H1 (cell line): ENCODE measurements around the gene ASF1B. TPM values are rescaled to one million over a fixed set of nuclear protein-coding genes. Genes with fewer than 3 reads are reported as not detected.

ENCODE experiments used
- CTCF ChIA-PET: fragments of 300-600 bp; sonication (Branson Sonifier 250); formaldehyde crosslinking; loops from one replicate; lab custom pipeline; 2021; ENCODE audit not compliant: partially characterized antibody; lab: Charles Lee
- POLR2A ChIA-PET: fragments of 300-600 bp; sonication (Branson Sonifier 250); formaldehyde crosslinking; loops from one replicate; lab custom pipeline; 2021; ENCODE audit warnings: inconsistent platforms; ENCODE audit not compliant: partially characterized antibody; lab: Charles Lee
- DNase-seq, 2 experiments: peaks; one replicate each; pipeline versions ENCODE4 v3.0.0 to v3.0.0-alpha.2; 2010 to 2022; ENCODE audit warnings: low spot score in 2 of 2, low read depth in 1 of 2, mixed read lengths in 1 of 2
- FAIRE-seq: peaks from 2 replicates; lab custom pipeline; 2011; peaks lifted over from hg19 to GRCh38; lab: Jason Lieb, UNC
- H2AFZ ChIP-seq: 2 replicates; pipeline ENCODE4 v1.8.1; 2012; ENCODE audit warnings: low read length, inconsistent platforms
- H2AK5ac ChIP-seq: 2 replicates; pipeline ENCODE4 v1.6.1; 2013; ENCODE audit warnings: low read depth, low read length
- H2BK120ac ChIP-seq: replicated peaks from 2 replicates; pipeline ENCODE3; 2013; ENCODE audit warnings: low read depth, low read length, inconsistent platforms
- H2BK12ac ChIP-seq: 2 replicates; pipeline ENCODE4 v1.6.1; 2013; ENCODE audit warnings: low read depth, low read length
- H2BK15ac ChIP-seq: 2 replicates; pipeline ENCODE4 v1.6.1; 2013; ENCODE audit warnings: low read length
- H2BK20ac ChIP-seq: 2 replicates; pipeline ENCODE4 v1.6.1; 2013; ENCODE audit warnings: low read length
- H2BK5ac ChIP-seq: 2 replicates; pipeline ENCODE4 v1.6.1; 2013; ENCODE audit warnings: low read depth, low read length
- H3K14ac ChIP-seq: 2 replicates; pipeline ENCODE4 v1.6.1; 2013; ENCODE audit warnings: inconsistent platforms; ENCODE audit not compliant: insufficient read length
- H3K18ac ChIP-seq: 2 replicates; pipeline ENCODE4 v1.6.1; 2013; ENCODE audit warnings: low read length; ENCODE audit errors: extremely low read depth
- H3K23ac ChIP-seq: 2 replicates; pipeline ENCODE4 v1.6.1; 2013; ENCODE audit warnings: inconsistent platforms; ENCODE audit not compliant: insufficient read length
- H3K23me2 ChIP-seq: 2 replicates; pipeline ENCODE4 v1.6.1; 2013; ENCODE audit warnings: low read depth, low read length
- H3K27ac ChIP-seq: 2 replicates; pipeline ENCODE4 v1.6.1; 2011; ENCODE audit warnings: low read depth, low read length, inconsistent platforms
- H3K27me3 ChIP-seq, 4 experiments: replicated peaks in 1 of 4; 1 replicate in 1 of 4; 2 replicates in 3 of 4; pipeline versions ENCODE4 v1.6.1 to v1.8.1; 2011 to 2013; ENCODE audit warnings: low read length in 3 of 4, mild to moderate bottlenecking in 3 of 4, inconsistent platforms in 2 of 4, mixed read lengths in 2 of 4, moderate library complexity in 1 of 4; ENCODE audit not compliant: control insufficient read depth in 3 of 4, insufficient read depth in 3 of 4; ENCODE audit errors: extremely low read depth in 1 of 4
- H3K36me3 ChIP-seq, 4 experiments: 2 replicates each; pipeline versions ENCODE4 v1.6.1 to v1.8.1; 2011 to 2013; ENCODE audit warnings: mild to moderate bottlenecking in 4 of 4, low read length in 3 of 4, moderate library complexity in 2 of 4, control low read depth in 1 of 4, inconsistent platforms in 1 of 4; ENCODE audit not compliant: insufficient read depth in 4 of 4, control insufficient read depth in 2 of 4
- H3K4ac ChIP-seq: replicated peaks from 2 replicates; pipeline ENCODE3; 2013; ENCODE audit warnings: low read length, low read depth, mixed read lengths, inconsistent platforms; ENCODE audit not compliant: insufficient read length
- H3K4me1 ChIP-seq, 4 experiments: replicated peaks in 1 of 4; 1 replicate in 1 of 4; 2 replicates in 3 of 4; pipeline versions ENCODE4 v1.6.1 to v1.8.1; 2011 to 2013; ENCODE audit warnings: low read length in 3 of 4, inconsistent platforms in 2 of 4, mixed read lengths in 1 of 4; ENCODE audit not compliant: insufficient read depth in 4 of 4, control insufficient read depth in 3 of 4
- H3K4me2 ChIP-seq, 2 experiments: 2 replicates each; pipeline versions ENCODE4 v1.6.1 to v1.8.1; 2011 to 2013; ENCODE audit warnings: low read depth in 2 of 2, low read length in 2 of 2, control low read depth in 1 of 2, inconsistent platforms in 1 of 2, mild to moderate bottlenecking in 1 of 2; ENCODE audit not compliant: insufficient read depth in 1 of 2
- H3K4me3 ChIP-seq, 4 experiments: fragments of 200-600, 300-600 bp in 1 of 4; sonication (generic), shearing (Covaris generic), sonication (Bioruptor Twin) in 1 of 4; 2 replicates each; pipeline versions ENCODE4 v1.5.1 to v1.8.1; 2011 to 2016; ENCODE audit warnings: low read length in 4 of 4, low read depth in 3 of 4, control low read depth in 2 of 4, inconsistent platforms in 2 of 4, mild to moderate bottlenecking in 2 of 4, mixed read lengths in 1 of 4, moderate library complexity in 1 of 4; ENCODE audit not compliant: insufficient read depth in 2 of 4; ENCODE audit errors: extremely low read depth in 1 of 4
- H3K56ac ChIP-seq: replicated peaks from 2 replicates; pipeline ENCODE3; 2013; ENCODE audit warnings: low read depth, mild to moderate bottlenecking, mixed read lengths, low read length, inconsistent platforms; ENCODE audit not compliant: insufficient read length
- H3K79me1 ChIP-seq: 2 replicates; pipeline ENCODE4 v1.6.1; 2013; ENCODE audit warnings: low read depth, low read length, control low read depth
- H3K79me2 ChIP-seq, 2 experiments: 2 replicates each; pipeline versions ENCODE4 v1.6.1 to v1.8.1; 2012 to 2013; ENCODE audit warnings: low read length in 2 of 2, mild to moderate bottlenecking in 2 of 2, inconsistent platforms in 1 of 2; ENCODE audit not compliant: insufficient read depth in 2 of 2, control insufficient read depth in 1 of 2
- H3K9ac ChIP-seq, 4 experiments: replicated peaks in 1 of 4; 1 replicate in 1 of 4; 2 replicates in 3 of 4; pipeline versions ENCODE4 v1.6.1 to v1.8.1; 2011 to 2013; ENCODE audit warnings: low read depth in 3 of 4, low read length in 3 of 4, control low read depth in 2 of 4, mild to moderate bottlenecking in 2 of 4, moderate library complexity in 2 of 4, inconsistent platforms in 1 of 4; ENCODE audit errors: extremely low read depth in 1 of 4
- H3K9me3 ChIP-seq, 2 experiments: 2 replicates each; pipeline versions ENCODE4 v1.6.1 to v1.8.1; 2012 to 2013; ENCODE audit warnings: mild to moderate bottlenecking in 2 of 2, moderate library complexity in 2 of 2, control low read depth in 1 of 2, inconsistent platforms in 1 of 2, low read depth in 1 of 2, low read length in 1 of 2, mixed read lengths in 1 of 2; ENCODE audit not compliant: insufficient read depth in 2 of 2
- H4K20me1 ChIP-seq, 2 experiments: replicated peaks in 1 of 2; 2 replicates each; pipeline versions ENCODE3 to v1.8.1; 2011 to 2013; ENCODE audit warnings: inconsistent platforms in 2 of 2, low read length in 2 of 2, mild to moderate bottlenecking in 1 of 2; ENCODE audit not compliant: insufficient read depth in 2 of 2, control insufficient read depth in 1 of 2
- H4K5ac ChIP-seq: 2 replicates; pipeline ENCODE4 v1.6.1; 2013; ENCODE audit warnings: low read length, low read depth, mixed read lengths, inconsistent platforms; ENCODE audit not compliant: insufficient read length
- H4K8ac ChIP-seq: 2 replicates; pipeline ENCODE4 v1.8.0; 2013; ENCODE audit warnings: mild to moderate bottlenecking, moderate library complexity, low read length, inconsistent platforms; ENCODE audit not compliant: insufficient read depth; ENCODE audit errors: extremely low read depth
- H4K91ac ChIP-seq: replicated peaks from 2 replicates; pipeline ENCODE3; 2013; ENCODE audit warnings: low read length, mixed read lengths, inconsistent platforms; ENCODE audit not compliant: insufficient read length
- ATF2 ChIP-seq: IDR thresholded peaks from 2 replicates; pipeline ENCODE4 v1.6.1; 2012; ENCODE audit warnings: low read length, inconsistent platforms
- MAFK ChIP-seq: IDR thresholded peaks from 2 replicates; pipeline ENCODE4 v1.6.1; 2012; ENCODE audit warnings: low read depth, mild to moderate bottlenecking, improper control_type of control experiment, low read length
- POLR2AphosphoS5 ChIP-seq: IDR thresholded peaks from 2 replicates; pipeline ENCODE4 v1.6.1; 2011; ENCODE audit warnings: low read depth, low read length
- RNF2 ChIP-seq: fragments of 200-900, 300-1000 bp; sonication (generic); IDR thresholded peaks from 2 replicates; pipeline ENCODE4 v1.7.1; 2016; ENCODE audit warnings: borderline replicate concordance, low read depth, mild to moderate bottlenecking, antibody characterized with exemption, low read length; ENCODE audit not compliant: poor library complexity, severe bottlenecking; ENCODE audit errors: missing control alignments
- SAP30 ChIP-seq: fragments of 300-600 bp; sonication (generic); IDR thresholded peaks from 2 replicates; pipeline ENCODE4 v1.7.1; 2012; ENCODE audit warnings: low read length, moderate library complexity, mild to moderate bottlenecking, inconsistent platforms; ENCODE audit not compliant: insufficient read depth, insufficient replicate concordance
- USF2 ChIP-seq: IDR thresholded peaks from 2 replicates; pipeline ENCODE4 v1.6.1; 2011; ENCODE audit warnings: low read length, improper control_type of control experiment
- WGBS, 2 experiments: shearing (Covaris generic) in 1 of 2; methylation state at CpG; one replicate each; pipeline versions ENCODE4 v1.1.6 to v1.1.7; 2013 to 2015; ENCODE audit warnings: low lambda C conversion rate in 2 of 2, mixed read lengths in 2 of 2, inconsistent platforms in 1 of 2, low coverage in 1 of 2, missing lambda C conversion rate in 1 of 2; ENCODE audit not compliant: insufficient replicate concordance in 2 of 2, insufficient coverage in 1 of 2, insufficient read length in 1 of 2; ENCODE audit errors: extremely low coverage in 1 of 2, missing lambda C conversion rate in 1 of 2; 5-methylcytosine and 5-hydroxymethylcytosine counted together
- polyA plus RNA-seq, 7 experiments: library from polyadenylated mRNA; depleted of rRNA in 3 of 7; stranded (reverse) in 5 of 7; unstranded in 2 of 7; fragments of >200 nt in 5 of 7; fragments of 200-250 nt in 2 of 7; gene quantifications; 1 replicate in 5 of 7; 2 replicates in 1 of 7; 4 replicates in 1 of 7; pipeline versions ENCODE4 v1.2.1 to v1.2.3, GENCODE V29; 2011 to 2013; ENCODE audit warnings: missing spikeins in 2 of 7, mixed read lengths in 2 of 7
- total RNA-seq: library from RNA; stranded (reverse); fragmentation: NEBNext Ultra II Directional; extraction: Animal tissue kit (Norgen Biotek cat#: 25700); gene quantifications from 2 replicates; pipeline ENCODE4 v1.2.1, GENCODE V29; 2021

The ASF1B gene
- total and polyA plus RNA-seq, 2 of the 8 experiments (the other 6 are each of a cell fraction or from before 2014, with no cell fraction given), result 32.6 to 59.2 TPM

DNA sequence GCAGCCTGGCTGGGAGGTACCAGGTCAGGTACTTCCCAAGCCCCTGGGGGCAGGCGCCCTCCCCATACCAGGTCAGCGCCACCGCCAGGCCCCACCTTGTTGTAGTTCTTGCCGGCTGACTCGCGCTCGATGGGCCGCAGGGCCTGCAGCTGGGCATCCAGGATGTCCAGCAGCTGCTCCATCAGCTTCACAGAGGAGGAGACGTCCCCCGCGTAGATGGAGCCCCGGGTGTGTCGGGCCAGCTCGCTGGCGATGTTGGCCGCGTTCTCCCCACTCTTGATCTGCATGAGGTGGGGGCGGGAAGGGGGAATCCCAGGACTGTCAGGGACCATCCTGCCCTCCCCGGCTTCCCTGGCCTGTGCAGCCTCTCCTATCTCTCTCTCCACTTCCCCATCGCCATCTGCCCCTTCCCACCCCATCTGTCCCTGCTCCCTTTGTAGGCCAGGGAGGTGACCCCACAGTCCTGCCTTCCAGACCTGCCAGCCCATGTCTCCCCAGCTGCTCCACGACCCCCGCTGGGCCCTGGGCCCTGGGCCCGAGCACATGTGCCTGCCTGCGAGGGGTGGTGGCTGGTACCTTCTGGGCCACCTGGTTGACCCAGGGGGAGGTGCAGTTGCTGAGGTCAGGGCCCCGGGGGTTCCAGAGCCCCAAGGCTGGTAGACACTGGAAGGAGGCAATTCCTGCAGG, 23.8 kb upstream of the ASF1B start:
- Histone ChIP-seq H2BK5ac (no peak overlapping the region), H3K9me3 (no peaks in the 10 kb centered on the region), H3K56ac (no peak overlapping the region), H3K18ac (no peak overlapping the region), H2BK12ac (no peak overlapping the region), H3K14ac (no peak overlapping the region), H3K4me1 (peaks cover 0 to 5% (median 3%) of the 10 kb centered on the region in 4 experiments; a peak in 4 of 7 replicates), H2AK5ac (no peak overlapping the region), H4K8ac (no peak overlapping the region), H2BK120ac (no peak overlapping the region), H3K4me3 (no peak overlapping the region), H4K5ac (no peak overlapping the region), H3K23me2 (no peaks in the 10 kb centered on the region), H3K9ac (no peak overlapping the region), H2BK15ac (no peak overlapping the region), H3K79me2 (no peaks in the 10 kb centered on the region), H3K27me3 (no peaks in the 10 kb centered on the region), H3K4ac (no peak overlapping the region), H3K36me3 (peaks cover 21 to 71% (median 56%) of the 10 kb centered on the region in 4 experiments), H2AFZ (no peak overlapping the region), H3K27ac (no peak overlapping the region), H2BK20ac (no peak overlapping the region), H3K79me1 (peaks cover 2% of the 10 kb centered on the region), H4K20me1 (peaks cover 7 to 20% of the 10 kb centered on the region in 2 experiments), H3K23ac (no peak overlapping the region), H4K91ac (no peak overlapping the region), H3K4me2 (no peak overlapping the region)
- FAIRE-seq (no peak), DNase-seq (no peak)
- WGBS, 2 experiments, result 92% methylated on average over 21 of the region's 25 CpGs; no CpG with 5 or more reads in 1 of the 2 experiments
- TF ChIP-seq MAFK, result no peak
- peak; percentile 28; the same call in 1 of the 2 replicates for TF ChIP-seq POLR2AphosphoS5
- TF ChIP-seq RNF2, result no peak
- no peak for TF ChIP-seq SAP30
- no peak for TF ChIP-seq ATF2
- TF ChIP-seq USF2, result no peak
- CTCF ChIA-PET, result interaction anchor here (0.6 to 1.4 kb wide), 2 partner anchors 19 to 46 kb away, joined by 3 to 5 read pairs; no protein-coding TSS in a partner anchor
- POLR2A ChIA-PET, result interaction anchor here (0.9 to 3.5 kb wide), 4 partner anchors 8 to 17 kb away, joined by 3 to 20 read pairs (median 6); no protein-coding TSS in a partner anchor
